Chondrocyte (in vitro differentiated cells): Measurements from ENCODE around the gene NOSTRIN. TPM values are rescaled to one million over a fixed set of nuclear protein-coding genes. Genes with fewer than 3 reads are reported as not detected.

Source experiments
- DNase-seq: peaks from one replicate; pipeline ENCODE4 v3.0.0; 2021; ENCODE audit warnings: mixed read lengths, low spot score
- H3K27ac Mint-ChIP-seq: one replicate; pipeline ENCODE4 v1.8.0; 2021; ENCODE audit warnings: mild to moderate bottlenecking, moderate library complexity, mixed read lengths; ENCODE audit not compliant: unreplicated experiment
- H3K27me3 Mint-ChIP-seq: 2 replicates; pipeline ENCODE4 v1.8.0; 2021; ENCODE audit warnings: low read depth, mixed read lengths
- H3K36me3 Mint-ChIP-seq: 2 replicates; pipeline ENCODE4 v1.8.0; 2021; ENCODE audit warnings: low read depth, mixed read lengths
- H3K4me1 Mint-ChIP-seq: 2 replicates; pipeline ENCODE4 v1.8.0; 2021; ENCODE audit warnings: low read depth, mild to moderate bottlenecking, mixed read lengths
- H3K4me3 Mint-ChIP-seq: one replicate; pipeline ENCODE4 v1.8.0; 2021; ENCODE audit warnings: mild to moderate bottlenecking, moderate library complexity, mixed read lengths; ENCODE audit not compliant: unreplicated experiment
- H3K9me3 Mint-ChIP-seq: 2 replicates; pipeline ENCODE4 v1.8.0; 2021; ENCODE audit warnings: low read depth, mixed read lengths
- CTCF ChIP-seq: fragments of 200-600 bp; sonication (generic); IDR thresholded peaks from 2 replicates; pipeline ENCODE4 v1.5.0; 2021; ENCODE audit warnings: antibody characterized with exemption, mild to moderate bottlenecking, moderate library complexity
- total RNA-seq: library from RNA; stranded (reverse); gene quantifications from 3 replicates; pipeline ENCODE4 v1.2.1, GENCODE V29; 2021

NOSTRIN gene
- total RNA-seq, 1 donor from 2014 or later = 0.27 TPM

- Mint-ChIP-seq H3K27me3 (no peaks in the 10 kb centered on the region), H3K27ac (no peak overlapping the region), H3K4me3 (no peak overlapping the region), H3K36me3 (no peaks in the 10 kb centered on the region), H3K4me1 (peaks cover 11% of the 10 kb centered on the region), H3K9me3 (no peaks in the 10 kb centered on the region)
- DNase-seq = no peak
- TF ChIP-seq CTCF = no peak
These were observed 92.3 kb downstream of the NOSTRIN start for GRCh38 chr2:168894720-168895119.

- Mint-ChIP-seq H3K4me1 (peaks cover under 1% of the 10 kb centered on the region), H3K27me3 (no peaks in the 10 kb centered on the region), H3K36me3 (no peaks in the 10 kb centered on the region), H3K27ac (no peak overlapping the region), H3K9me3 (no peaks in the 10 kb centered on the region), H3K4me3 (no peak overlapping the region)
- no peak for DNase-seq
- no peak for TF ChIP-seq CTCF
These were observed 93.3 kb downstream of the NOSTRIN start for GRCh38 chr2:168895771-168896170.

GRCh38 chr2:168896783-168897182, 94.3 kb downstream of the NOSTRIN start:
- H3K36me3 Mint-ChIP-seq = no peaks in the 10 kb centered on the region
- no peak for TF ChIP-seq CTCF
- no peak overlapping the region for H3K27ac Mint-ChIP-seq
- H3K4me1 Mint-ChIP-seq = no peaks in the 10 kb centered on the region
- no peak overlapping the region for H3K4me3 Mint-ChIP-seq
- DNase-seq = no peak
- no peaks in the 10 kb centered on the region for H3K9me3 Mint-ChIP-seq
- H3K27me3 Mint-ChIP-seq = no peaks in the 10 kb centered on the region

- Mint-ChIP-seq H3K27ac (no peak overlapping the region), H3K4me1 (no peaks in the 10 kb centered on the region), H3K9me3 (no peaks in the 10 kb centered on the region), H3K4me3 (no peak overlapping the region), H3K27me3 (no peaks in the 10 kb centered on the region), H3K36me3 (no peaks in the 10 kb centered on the region)
- TF ChIP-seq CTCF = no peak
- DNase-seq = no peak
These were observed 95.0 kb downstream of the NOSTRIN start for GRCh38 chr2:168897449-168897848.

GRCh38 chr2:168901003-168901402, 98.6 kb downstream of the NOSTRIN start, which contains the start of gene G6PC2:
Gene G6PC2 (plus strand): TSS chr2:168901291. CDS start chr2:168901332, 41 bp downstream.
- Mint-ChIP-seq H3K4me3 (no peak within 1 kb of the TSS), H3K27ac (no peak within 1 kb of the TSS), H3K4me1 (no peaks in the 10 kb centered on the region), H3K9me3 (no peaks in the 10 kb centered on the region), H3K27me3 (peaks cover 8% of the 10 kb centered on the region), H3K36me3 (no peaks in the 10 kb centered on the region)
- TF ChIP-seq CTCF = no peak
- DNase-seq = no peak
